Measurements from ENCODE around the gene SRRM3. TPM values are rescaled to one million over a fixed set of nuclear protein-coding genes. Genes with fewer than 3 reads are reported as not detected.

Gene SRRM3
- polyA plus RNA-seq, 2 donors, result 10.4 to 23.6 TPM

DNA sequence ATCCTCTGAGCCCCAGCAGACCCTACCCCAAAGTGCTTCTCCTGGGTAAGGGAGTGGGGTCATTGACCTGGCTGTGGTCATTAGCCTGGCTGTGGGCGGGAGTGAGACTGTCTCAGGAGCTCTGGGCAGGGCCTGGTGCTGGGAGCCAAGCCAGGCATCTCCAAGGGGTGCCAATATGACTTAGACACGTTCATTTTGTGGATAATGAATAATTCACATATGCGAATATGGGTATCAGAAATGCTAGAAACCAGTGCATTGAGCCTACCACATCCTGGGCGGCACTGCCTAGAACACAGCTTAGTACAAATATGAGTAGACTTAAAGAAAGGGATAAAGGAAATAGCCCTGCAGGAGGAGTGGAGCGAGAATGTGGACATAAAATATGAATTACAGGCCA, 14.4 kb upstream of the SRRM3 start:
- WGBS, 2 donors, result 57 to 60% methylated on average over 5 of the region's 5 CpGs
- no peaks in the 10 kb centered on the region for H3K36me3 ChIP-seq (ENCODE audit: control insufficient read depth in 2 of 2, insufficient read depth in 2 of 2, low read length in 1 of 2)
- H3K4me3 ChIP-seq (ENCODE audit: low read depth in 1 of 2, low read length in 2 of 2), result no peak overlapping the region
- no peak overlapping the region for H3K27ac ChIP-seq (ENCODE audit: low read depth in 2 of 2, low read length in 1 of 2)
- no peaks in the 10 kb centered on the region for H3K27me3 ChIP-seq (ENCODE audit: control insufficient read depth in 1 of 2, insufficient read depth in 2 of 2, low read length in 2 of 2)
- H3K9me3 ChIP-seq (ENCODE audit: control insufficient read depth in 2 of 2, insufficient read depth in 1 of 2, low read depth in 1 of 2, low read length in 1 of 2), result peaks cover 0 to 4% of the 10 kb centered on the region in 2 donors
- H3K4me1 ChIP-seq (ENCODE audit: control insufficient read depth in 2 of 2, insufficient read depth in 2 of 2, low read length in 1 of 2), result peaks cover 0 to 4% of the 10 kb centered on the region in 2 donors

DNA sequence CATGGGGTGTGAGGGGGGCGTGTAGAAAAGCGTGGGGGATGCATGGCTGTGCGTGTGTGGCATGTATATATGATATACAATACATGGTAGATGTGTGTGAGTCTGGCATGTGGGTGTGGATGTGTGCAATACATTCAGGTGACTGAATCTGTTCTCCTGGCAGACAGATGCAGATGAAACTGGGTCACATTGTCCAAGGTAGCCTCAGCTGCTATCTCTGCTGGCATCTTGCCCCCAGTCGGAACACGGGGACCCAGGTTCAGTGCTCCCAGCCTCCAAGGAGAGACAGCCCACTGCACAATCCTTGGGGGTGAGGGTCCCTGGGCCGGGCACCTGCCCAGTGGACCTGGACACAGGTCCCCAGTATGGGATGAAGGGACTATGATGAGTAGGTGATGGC, 12.4 kb upstream of the SRRM3 start:
- Histone ChIP-seq H3K4me3 (ENCODE audit: low read depth in 1 of 2, low read length in 2 of 2) (no peak overlapping the region), H3K4me1 (ENCODE audit: control insufficient read depth in 2 of 2, insufficient read depth in 2 of 2, low read length in 1 of 2) (peaks cover 0 to 4% of the 10 kb centered on the region in 2 donors), H3K27me3 (ENCODE audit: control insufficient read depth in 1 of 2, insufficient read depth in 2 of 2, low read length in 2 of 2) (no peaks in the 10 kb centered on the region), H3K9me3 (ENCODE audit: control insufficient read depth in 2 of 2, insufficient read depth in 1 of 2, low read depth in 1 of 2, low read length in 1 of 2) (peaks cover 0 to 4% of the 10 kb centered on the region in 2 donors), H3K36me3 (ENCODE audit: control insufficient read depth in 2 of 2, insufficient read depth in 2 of 2, low read length in 1 of 2) (no peaks in the 10 kb centered on the region), H3K27ac (ENCODE audit: low read depth in 2 of 2, low read length in 1 of 2) (no peak overlapping the region)
- 54 to 63% methylated on average over 6 of the region's 6 CpGs for WGBS, 2 donors

DNA sequence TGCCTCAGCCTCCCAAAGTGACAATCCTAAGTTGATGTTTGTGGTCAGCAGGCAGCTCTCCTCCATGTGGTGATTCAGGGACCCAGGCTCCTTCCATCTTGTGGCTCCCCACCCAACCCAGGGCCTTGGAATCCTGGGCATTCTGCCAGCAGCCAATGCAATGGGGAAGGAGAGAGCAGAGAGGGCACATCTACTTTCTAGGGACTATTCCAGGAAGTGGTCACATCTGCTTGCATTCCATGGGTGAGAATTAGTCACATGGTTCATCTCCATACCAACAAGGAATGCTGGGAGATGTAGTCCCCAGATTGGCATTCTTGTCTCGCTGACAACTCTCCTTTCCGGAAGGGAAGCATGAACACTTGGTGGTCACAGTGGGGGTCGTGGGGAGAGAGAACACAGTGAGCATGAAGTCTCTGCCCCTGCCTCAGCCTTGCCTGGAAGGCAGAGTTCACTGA, 9.9 kb upstream of the SRRM3 start:
- 29 to 38% methylated on average over 3 of the region's 3 CpGs for WGBS, 2 donors

GRCh38 chr7:76193466-76193865, 8.2 kb upstream of the SRRM3 start:
- no peaks in the 10 kb centered on the region for H3K36me3 ChIP-seq (ENCODE audit: control insufficient read depth in 2 of 2, insufficient read depth in 2 of 2, low read length in 1 of 2)
- peaks cover 0 to 4% of the 10 kb centered on the region in 2 donors for H3K9me3 ChIP-seq (ENCODE audit: control insufficient read depth in 2 of 2, insufficient read depth in 1 of 2, low read depth in 1 of 2, low read length in 1 of 2)
- no peak overlapping the region for H3K27ac ChIP-seq (ENCODE audit: low read depth in 2 of 2, low read length in 1 of 2)
- H3K4me3 ChIP-seq (ENCODE audit: low read depth in 1 of 2, low read length in 2 of 2), result no peak overlapping the region
- WGBS, 2 donors, result 69 to 72% methylated on average over 4 of the region's 4 CpGs
- peaks cover 0 to 4% of the 10 kb centered on the region in 2 donors for H3K4me1 ChIP-seq (ENCODE audit: control insufficient read depth in 2 of 2, insufficient read depth in 2 of 2, low read length in 1 of 2)
- H3K27me3 ChIP-seq (ENCODE audit: control insufficient read depth in 1 of 2, insufficient read depth in 2 of 2, low read length in 2 of 2), result no peaks in the 10 kb centered on the region

More for the DNA sequence above, 9.9 kb upstream of the SRRM3 start:
- H3K4me3 ChIP-seq (ENCODE audit: low read depth in 1 of 2, low read length in 2 of 2), result no peak overlapping the region
- no peaks in the 10 kb centered on the region for H3K27me3 ChIP-seq (ENCODE audit: control insufficient read depth in 1 of 2, insufficient read depth in 2 of 2, low read length in 2 of 2)
- H3K4me1 ChIP-seq (ENCODE audit: control insufficient read depth in 2 of 2, insufficient read depth in 2 of 2, low read length in 1 of 2), result peaks cover 0 to 4% of the 10 kb centered on the region in 2 donors
- H3K36me3 ChIP-seq (ENCODE audit: control insufficient read depth in 2 of 2, insufficient read depth in 2 of 2, low read length in 1 of 2), result no peaks in the 10 kb centered on the region
- H3K9me3 ChIP-seq (ENCODE audit: control insufficient read depth in 2 of 2, insufficient read depth in 1 of 2, low read depth in 1 of 2, low read length in 1 of 2), result peaks cover 0 to 4% of the 10 kb centered on the region in 2 donors
- no peak overlapping the region for H3K27ac ChIP-seq (ENCODE audit: low read depth in 2 of 2, low read length in 1 of 2)

GRCh38 chr7:76193883-76194282, 7.8 kb upstream of the SRRM3 start:
- Histone ChIP-seq H3K36me3 (ENCODE audit: control insufficient read depth in 2 of 2, insufficient read depth in 2 of 2, low read length in 1 of 2) (no peaks in the 10 kb centered on the region), H3K4me3 (ENCODE audit: low read depth in 1 of 2, low read length in 2 of 2) (no peak overlapping the region), H3K27me3 (ENCODE audit: control insufficient read depth in 1 of 2, insufficient read depth in 2 of 2, low read length in 2 of 2) (no peaks in the 10 kb centered on the region), H3K27ac (ENCODE audit: low read depth in 2 of 2, low read length in 1 of 2) (no peak overlapping the region), H3K4me1 (ENCODE audit: control insufficient read depth in 2 of 2, insufficient read depth in 2 of 2, low read length in 1 of 2) (peaks cover 0 to 4% of the 10 kb centered on the region in 2 donors), H3K9me3 (ENCODE audit: control insufficient read depth in 2 of 2, insufficient read depth in 1 of 2, low read depth in 1 of 2, low read length in 1 of 2) (peaks cover 0 to 4% of the 10 kb centered on the region in 2 donors)
- WGBS, 2 donors, result 46 to 53% methylated on average over 5 of the region's 5 CpGs

DNA sequence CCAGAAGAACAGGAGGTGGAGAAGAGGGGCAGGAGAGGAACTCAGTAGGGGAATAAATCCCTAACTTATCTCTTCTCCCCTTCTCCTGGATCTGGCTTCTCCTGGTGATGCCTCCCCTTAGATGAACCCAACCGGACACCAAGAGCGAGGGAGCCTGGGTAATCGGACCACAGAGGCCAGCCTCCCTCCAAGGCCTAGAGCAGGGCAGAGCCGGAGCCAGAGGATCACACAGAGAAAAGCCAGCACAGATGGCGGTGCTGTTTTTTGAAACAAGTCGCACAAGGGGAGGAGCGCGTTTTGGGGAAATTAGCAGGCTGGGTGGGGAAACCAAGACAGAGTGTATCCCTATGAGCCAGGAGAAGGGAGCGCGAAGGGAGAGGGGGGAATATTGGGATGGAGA, 4.9 kb upstream of the SRRM3 start:
- WGBS, 2 donors, result 90 to 91% methylated on average over 10 of the region's 10 CpGs
- H3K27ac ChIP-seq (ENCODE audit: low read depth in 2 of 2, low read length in 1 of 2), result no peak overlapping the region
- H3K36me3 ChIP-seq (ENCODE audit: control insufficient read depth in 2 of 2, insufficient read depth in 2 of 2, low read length in 1 of 2), result no peaks in the 10 kb centered on the region
- peaks cover 0 to 2% of the 10 kb centered on the region in 2 donors for H3K4me1 ChIP-seq (ENCODE audit: control insufficient read depth in 2 of 2, insufficient read depth in 2 of 2, low read length in 1 of 2)
- no peaks in the 10 kb centered on the region for H3K27me3 ChIP-seq (ENCODE audit: control insufficient read depth in 1 of 2, insufficient read depth in 2 of 2, low read length in 2 of 2)
- H3K9me3 ChIP-seq (ENCODE audit: control insufficient read depth in 2 of 2, insufficient read depth in 1 of 2, low read depth in 1 of 2, low read length in 1 of 2), result peaks cover 0 to 2% of the 10 kb centered on the region in 2 donors
- no peak overlapping the region for H3K4me3 ChIP-seq (ENCODE audit: low read depth in 1 of 2, low read length in 2 of 2)

GRCh38 chr7:76198202-76198601, 3.5 kb upstream of the SRRM3 start:
- Histone ChIP-seq H3K4me1 (ENCODE audit: control insufficient read depth in 2 of 2, insufficient read depth in 2 of 2, low read length in 1 of 2) (peaks cover 0 to 4% of the 10 kb centered on the region in 2 donors), H3K4me3 (ENCODE audit: low read depth in 1 of 2, low read length in 2 of 2) (no peak overlapping the region), H3K9me3 (ENCODE audit: control insufficient read depth in 2 of 2, insufficient read depth in 1 of 2, low read depth in 1 of 2, low read length in 1 of 2) (no peaks in the 10 kb centered on the region), H3K36me3 (ENCODE audit: control insufficient read depth in 2 of 2, insufficient read depth in 2 of 2, low read length in 1 of 2) (no peaks in the 10 kb centered on the region), H3K27ac (ENCODE audit: low read depth in 2 of 2, low read length in 1 of 2) (no peak overlapping the region), H3K27me3 (ENCODE audit: control insufficient read depth in 1 of 2, insufficient read depth in 2 of 2, low read length in 2 of 2) (no peaks in the 10 kb centered on the region)
- WGBS, 2 donors, result 30 to 34% methylated on average over 4 of the region's 4 CpGs

- Histone ChIP-seq H3K4me1 (ENCODE audit: control insufficient read depth in 2 of 2, insufficient read depth in 2 of 2, low read length in 1 of 2) (peaks cover 0 to 4% of the 10 kb centered on the region in 2 donors), H3K27me3 (ENCODE audit: control insufficient read depth in 1 of 2, insufficient read depth in 2 of 2, low read length in 2 of 2) (no peaks in the 10 kb centered on the region), H3K4me3 (ENCODE audit: low read depth in 1 of 2, low read length in 2 of 2) (no peak overlapping the region), H3K27ac (ENCODE audit: low read depth in 2 of 2, low read length in 1 of 2) (no peak overlapping the region), H3K36me3 (ENCODE audit: control insufficient read depth in 2 of 2, insufficient read depth in 2 of 2, low read length in 1 of 2) (no peaks in the 10 kb centered on the region), H3K9me3 (ENCODE audit: control insufficient read depth in 2 of 2, insufficient read depth in 1 of 2, low read depth in 1 of 2, low read length in 1 of 2) (no peaks in the 10 kb centered on the region)
- 40 to 51% methylated on average over 8 of the region's 8 CpGs for WGBS, 2 donors
Measured at GRCh38 chr7:76202666-76203030, 952 bp downstream of the SRRM3 start.

DNA sequence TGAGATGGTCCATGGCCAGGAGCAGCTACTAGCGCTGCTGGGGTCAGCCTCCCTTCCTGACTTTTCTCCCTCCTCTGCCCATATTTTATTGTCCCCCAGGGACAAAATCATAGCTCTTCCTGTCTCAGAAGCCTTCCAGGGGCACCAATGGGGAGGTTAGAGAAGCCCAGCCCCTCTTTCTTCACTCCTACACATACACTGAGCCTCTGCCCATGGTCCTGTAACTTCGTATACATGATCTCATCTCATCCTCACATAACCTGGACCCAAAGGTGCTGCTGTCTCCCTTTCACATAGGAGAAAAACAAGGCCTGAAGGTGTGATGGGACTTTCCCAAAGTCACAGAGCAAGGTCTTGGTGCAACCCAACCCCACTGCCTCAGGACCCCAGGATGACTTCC, 2.5 kb downstream of the SRRM3 start:
- H3K9me3 ChIP-seq (ENCODE audit: control insufficient read depth in 2 of 2, insufficient read depth in 1 of 2, low read depth in 1 of 2, low read length in 1 of 2), result no peaks in the 10 kb centered on the region
- H3K4me1 ChIP-seq (ENCODE audit: control insufficient read depth in 2 of 2, insufficient read depth in 2 of 2, low read length in 1 of 2), result peaks cover 0 to 4% of the 10 kb centered on the region in 2 donors
- H3K4me3 ChIP-seq (ENCODE audit: low read depth in 1 of 2, low read length in 2 of 2), result no peak overlapping the region
- no peak overlapping the region for H3K27ac ChIP-seq (ENCODE audit: low read depth in 2 of 2, low read length in 1 of 2)
- H3K27me3 ChIP-seq (ENCODE audit: control insufficient read depth in 1 of 2, insufficient read depth in 2 of 2, low read length in 2 of 2), result no peaks in the 10 kb centered on the region
- H3K36me3 ChIP-seq (ENCODE audit: control insufficient read depth in 2 of 2, insufficient read depth in 2 of 2, low read length in 1 of 2), result no peaks in the 10 kb centered on the region
- 48 to 62% methylated on average over 2 of the region's 2 CpGs for WGBS, 2 donors

- Histone ChIP-seq H3K4me1 (ENCODE audit: control insufficient read depth in 2 of 2, insufficient read depth in 2 of 2, low read length in 1 of 2) (peaks cover 0 to 4% of the 10 kb centered on the region in 2 donors), H3K9me3 (ENCODE audit: control insufficient read depth in 2 of 2, insufficient read depth in 1 of 2, low read depth in 1 of 2, low read length in 1 of 2) (no peaks in the 10 kb centered on the region), H3K27ac (ENCODE audit: low read depth in 2 of 2, low read length in 1 of 2) (no peak overlapping the region), H3K4me3 (ENCODE audit: low read depth in 1 of 2, low read length in 2 of 2) (no peak overlapping the region), H3K27me3 (ENCODE audit: control insufficient read depth in 1 of 2, insufficient read depth in 2 of 2, low read length in 2 of 2) (no peaks in the 10 kb centered on the region), H3K36me3 (ENCODE audit: control insufficient read depth in 2 of 2, insufficient read depth in 2 of 2, low read length in 1 of 2) (no peaks in the 10 kb centered on the region)
- 38 to 41% methylated on average over 12 of the region's 12 CpGs for WGBS, 2 donors
Measured at GRCh38 chr7:76206633-76207032, 4.9 kb downstream of the SRRM3 start.
